DMS53 (cell line): ENCODE results near the gene DIPK1B.

ENCODE experiments used
- DNase-seq: peaks from one replicate; lab custom pipeline; 2025; lab: John Stamatoyannopoulos, UW

The DIPK1B gene

DNA sequence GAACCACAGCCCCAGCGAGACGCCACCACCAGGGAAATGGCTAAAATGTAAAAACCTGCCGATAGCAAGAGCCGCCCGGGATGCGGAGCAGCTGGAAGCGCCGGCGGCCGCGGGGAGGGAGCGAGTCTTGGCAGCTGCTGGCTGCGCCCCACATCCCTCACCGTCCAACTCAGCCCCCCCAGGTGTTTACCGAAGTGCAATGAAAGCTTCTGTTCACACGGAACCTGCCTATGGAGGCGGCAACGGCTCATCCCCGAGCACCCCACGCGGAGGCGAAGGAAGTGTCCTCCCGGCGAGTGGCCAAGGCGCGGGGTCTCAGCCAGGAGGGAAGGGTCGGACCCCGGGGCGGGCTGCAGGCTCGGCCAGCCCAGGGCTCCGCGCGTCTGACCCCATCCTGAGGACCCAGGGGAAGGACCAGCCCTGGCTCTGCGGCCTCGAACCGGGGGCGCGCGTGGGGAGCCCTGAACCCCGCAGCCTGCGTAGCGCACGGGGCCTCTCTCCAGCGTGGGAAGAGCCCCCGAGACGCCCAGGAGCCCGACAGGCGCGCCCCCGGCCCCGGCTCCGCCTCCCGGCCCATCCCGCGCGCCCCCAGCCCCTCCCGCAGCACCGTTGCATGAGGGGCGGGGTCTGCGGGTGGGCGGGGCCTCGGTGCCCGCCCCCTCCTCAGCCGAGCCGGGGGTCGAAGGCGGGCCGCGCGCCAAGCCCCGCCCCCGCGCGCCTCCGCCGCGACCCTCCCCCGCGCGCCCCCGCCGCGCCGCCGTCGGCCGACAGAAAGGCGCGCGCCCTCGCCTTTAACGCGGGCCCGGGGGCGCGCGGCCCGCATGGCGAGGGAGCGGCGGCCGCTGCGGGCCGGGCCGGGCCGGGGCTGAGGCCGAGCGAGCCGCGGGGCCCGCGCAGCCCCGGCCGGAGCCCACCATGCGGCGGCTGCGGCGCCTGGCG is at the start of gene DIPK1B:
DIPK1B (plus strand) TSS at position 822 of the 939 bp plus-strand sequence; CDS start at position 916, 94 bp downstream.
- DNase-seq, result peak; percentile 92

DNA sequence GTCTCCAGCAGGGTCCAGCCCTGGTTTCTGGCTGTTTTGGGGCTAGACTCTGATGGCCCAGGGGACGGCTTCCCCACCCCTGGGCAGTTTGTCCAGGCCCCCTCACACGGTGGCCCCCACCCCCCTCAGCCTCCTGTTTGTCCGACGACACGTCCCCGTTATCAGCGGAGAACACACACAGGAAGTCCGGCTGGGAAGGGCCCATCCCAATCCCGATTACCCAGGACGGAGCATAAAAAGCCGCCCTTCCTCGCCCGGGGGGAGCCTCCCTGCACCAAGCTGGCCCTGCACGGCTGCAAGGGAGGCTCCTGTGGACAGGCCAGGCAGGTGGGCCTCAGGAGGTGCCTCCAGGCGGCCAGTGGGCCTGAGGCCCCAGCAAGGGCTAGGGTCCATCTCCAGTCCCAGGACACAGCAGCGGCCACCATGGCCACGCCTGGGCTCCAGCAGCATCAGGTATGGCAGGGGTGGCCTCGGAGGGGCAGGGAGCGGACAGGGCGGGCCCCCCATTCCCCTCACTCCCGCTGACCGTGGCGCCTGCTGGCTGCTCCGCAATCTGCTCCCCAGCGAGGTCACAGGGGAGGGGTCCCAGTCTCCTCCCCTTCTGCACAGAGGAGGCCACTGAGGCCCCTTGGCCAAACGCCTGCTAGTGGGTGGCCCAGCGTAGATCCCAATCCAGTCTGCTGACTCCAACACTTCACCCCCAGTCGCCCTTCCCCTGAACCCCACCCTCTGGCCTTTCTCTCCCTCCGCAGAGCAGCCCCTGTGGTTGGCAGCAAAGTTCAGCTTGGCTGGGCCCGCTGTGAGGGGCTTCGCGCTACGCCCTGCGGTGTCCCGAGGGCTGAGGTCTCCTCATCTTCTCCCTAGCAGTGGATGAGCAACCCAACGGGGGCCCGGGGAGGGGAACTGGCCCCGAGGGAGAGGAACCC is 49.5 kb upstream of the DIPK1B start, which contains the start of gene EGFL7:
EGFL7 (plus strand) TSS at position 261 of the 926 bp plus-strand sequence. CDS start 5,367 bp downstream, outside the sequence.
- no peak for DNase-seq

DNA sequence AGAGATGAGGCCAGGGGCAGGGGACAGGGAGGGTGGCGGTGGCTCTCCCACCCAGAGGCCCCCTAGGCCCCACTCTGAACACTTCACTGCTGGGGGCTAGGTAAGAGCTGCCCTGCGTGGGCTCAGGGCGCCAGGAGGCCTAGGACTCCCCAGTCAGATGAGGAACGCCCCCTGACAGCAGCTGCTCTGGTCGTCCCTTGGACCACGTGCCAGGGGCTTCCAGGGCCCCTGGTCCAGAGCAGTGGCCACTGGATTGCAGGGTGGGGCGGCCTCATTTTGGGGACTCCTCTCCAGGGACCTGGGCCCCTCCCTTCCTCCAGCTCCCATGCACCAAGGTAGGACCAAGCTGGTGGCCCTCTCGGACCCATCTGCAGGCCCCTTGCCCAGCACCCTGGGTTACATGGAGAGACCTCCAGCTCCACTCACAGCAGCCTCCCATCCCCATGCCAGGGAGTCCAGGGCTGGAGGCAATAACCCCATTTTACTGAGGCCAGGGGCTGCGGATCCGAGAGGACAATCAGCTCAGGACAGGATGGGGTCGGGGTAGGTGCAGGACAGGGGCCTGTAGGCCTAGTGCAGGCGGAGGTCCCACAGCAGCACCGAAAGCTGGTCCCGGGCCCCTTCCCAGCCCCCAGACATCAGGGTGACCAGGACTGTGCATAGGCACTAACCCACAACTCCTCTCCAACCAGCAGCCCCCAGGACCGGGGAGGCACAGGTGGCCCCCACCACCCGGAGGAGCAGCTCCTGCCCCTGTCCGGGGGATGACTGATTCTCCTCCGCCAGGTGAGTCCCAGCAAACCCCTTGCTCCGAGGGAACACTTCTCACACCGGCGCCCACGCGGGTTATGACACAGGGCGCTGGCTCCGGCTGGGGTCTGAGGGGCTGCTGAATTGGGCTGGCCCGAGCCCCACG is 48.1 kb upstream of the DIPK1B start:
- no peak for DNase-seq

DNA sequence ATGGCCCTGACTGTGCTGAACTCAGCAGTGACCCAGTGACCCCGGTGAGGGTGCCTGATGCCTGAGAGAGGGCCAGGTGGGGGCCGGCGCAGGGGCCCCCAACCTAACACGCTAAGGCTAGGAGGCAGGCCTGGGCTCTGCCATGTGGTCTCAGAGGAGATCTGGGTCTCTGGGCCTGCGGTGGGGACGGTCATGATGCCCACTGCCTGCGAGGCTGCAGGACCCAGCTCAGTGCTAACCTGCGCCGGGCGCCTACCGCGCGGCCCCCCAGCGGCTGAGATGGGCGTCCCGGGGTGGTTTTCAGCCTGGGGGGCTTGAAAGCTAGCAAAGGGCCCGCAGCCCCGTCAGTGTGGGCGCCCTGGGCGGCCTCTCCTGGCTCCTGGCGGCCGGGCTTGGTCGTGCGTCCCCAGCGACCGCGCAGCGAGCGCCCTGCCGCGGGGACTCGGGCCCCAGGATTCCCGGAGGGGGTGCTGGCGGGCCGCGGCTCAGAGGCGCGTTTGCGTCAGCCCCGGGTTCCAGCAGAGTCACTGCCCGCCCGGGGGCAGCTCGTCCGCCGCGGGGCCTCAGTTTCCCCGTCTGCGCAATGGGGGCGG is 47.2 kb upstream of the DIPK1B start:
- DNase-seq, result peak; percentile 78

DNA sequence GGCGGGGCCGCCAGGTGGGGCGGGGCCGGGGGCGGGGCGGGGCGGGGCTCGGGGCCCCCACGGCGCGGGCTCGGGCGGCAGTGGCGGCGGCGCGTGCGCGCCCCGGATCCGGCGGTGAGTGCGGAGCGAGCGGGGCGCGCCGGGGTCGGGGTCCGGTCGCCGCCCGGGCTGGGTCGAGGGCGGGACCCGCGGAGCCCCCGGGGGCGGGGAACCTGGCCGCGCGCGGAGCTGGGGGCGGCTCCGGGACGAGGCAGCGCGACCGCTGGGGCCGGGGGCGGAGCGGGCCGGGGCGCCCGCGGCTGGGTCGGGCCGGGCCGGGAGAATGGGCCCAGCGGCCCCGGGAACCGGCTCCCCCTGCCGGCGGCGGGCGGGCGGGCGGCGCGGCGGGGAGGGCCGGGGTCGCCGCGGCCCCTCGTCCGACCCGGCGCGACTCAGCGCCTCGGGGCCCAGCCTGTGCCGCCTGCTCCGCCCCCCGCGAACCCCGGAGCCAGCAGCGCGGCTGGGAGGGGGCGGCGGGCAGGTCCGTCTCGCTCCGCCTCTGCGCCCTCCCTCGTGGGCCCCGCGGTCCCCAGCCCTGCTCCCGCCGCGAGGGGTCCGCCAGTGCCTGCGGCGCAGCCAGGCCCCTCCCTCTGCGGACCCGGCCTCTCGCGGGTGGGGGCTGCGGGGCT is 46.5 kb upstream of the DIPK1B start:
- peak; percentile 75 for DNase-seq

DNA sequence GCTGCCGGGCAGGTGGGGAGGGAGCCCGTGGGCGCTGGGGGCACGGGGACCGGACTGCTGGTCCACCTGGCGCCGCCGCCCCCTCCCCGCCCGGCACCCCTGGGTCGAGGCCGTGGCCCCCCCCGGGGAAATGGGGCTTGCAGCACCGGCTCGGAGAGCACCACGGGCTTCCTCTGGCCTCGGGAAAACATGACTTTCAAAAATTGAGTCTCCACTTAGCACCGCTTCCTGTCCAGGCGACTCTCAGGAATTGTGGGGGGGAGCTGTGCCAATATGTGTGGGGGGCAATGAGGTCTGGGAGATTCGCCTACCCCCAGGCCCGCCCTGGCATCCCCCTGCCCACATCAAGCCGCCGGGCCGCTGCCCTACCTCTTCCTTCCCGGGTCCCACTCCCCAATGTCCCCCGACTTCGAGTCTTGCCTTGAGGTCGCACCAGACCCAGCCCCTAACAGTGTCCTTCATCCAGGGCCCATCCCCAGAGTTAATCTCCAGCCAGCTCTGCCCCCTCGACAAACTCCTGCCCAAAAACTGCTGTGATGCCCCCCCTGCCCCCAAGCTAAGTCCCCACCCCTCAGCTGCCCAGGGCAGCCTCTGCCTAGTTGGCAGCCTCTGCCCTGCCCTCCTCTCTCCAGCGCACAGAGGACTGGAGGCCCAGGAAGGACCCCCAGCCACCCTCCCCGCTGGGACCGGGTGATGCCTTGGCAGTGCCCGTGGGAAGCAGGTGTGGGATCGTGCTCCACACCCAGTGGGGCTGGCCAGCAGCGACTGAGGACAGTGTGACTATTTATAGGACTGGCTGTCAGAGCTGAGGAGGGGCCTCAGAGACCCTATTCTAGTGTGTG is 45.8 kb upstream of the DIPK1B start:
- peak; percentile 68 for DNase-seq

DNA sequence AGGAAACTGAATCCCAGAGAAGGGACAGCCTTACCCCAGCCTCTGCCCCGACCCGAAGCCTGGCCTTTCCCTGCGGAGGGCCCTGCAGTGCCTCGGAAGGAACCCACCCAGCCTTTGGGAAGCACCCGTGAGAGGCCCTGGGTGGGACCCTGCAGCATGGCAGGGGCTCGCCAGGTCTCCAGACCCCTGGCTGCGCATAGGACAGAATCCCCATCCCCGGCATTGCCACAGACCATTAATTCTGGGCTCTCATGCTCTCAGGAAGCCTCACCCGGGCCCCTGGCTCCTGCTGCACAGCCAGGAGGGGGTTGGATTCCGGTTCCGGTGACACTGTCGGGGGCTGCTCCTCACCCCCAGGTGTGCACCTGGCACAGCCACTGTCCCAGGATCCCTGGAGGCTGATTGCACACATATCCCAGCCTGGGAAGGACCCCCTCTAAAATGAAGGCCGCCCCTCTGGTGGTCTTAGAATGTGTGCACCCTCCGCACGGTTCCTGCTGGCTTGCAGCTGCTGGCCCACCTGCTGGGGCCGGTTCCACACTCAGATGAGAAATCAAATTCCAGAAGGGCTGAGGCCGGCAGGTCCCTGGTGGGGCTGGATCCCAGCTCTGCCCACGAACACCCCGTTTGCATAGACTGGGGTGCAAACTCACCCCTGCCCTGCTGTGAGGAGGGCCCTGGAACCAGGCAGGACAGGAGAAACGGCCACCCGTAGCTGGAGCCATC is 45.0 kb upstream of the DIPK1B start:
- peak; percentile 43 for DNase-seq

DNA sequence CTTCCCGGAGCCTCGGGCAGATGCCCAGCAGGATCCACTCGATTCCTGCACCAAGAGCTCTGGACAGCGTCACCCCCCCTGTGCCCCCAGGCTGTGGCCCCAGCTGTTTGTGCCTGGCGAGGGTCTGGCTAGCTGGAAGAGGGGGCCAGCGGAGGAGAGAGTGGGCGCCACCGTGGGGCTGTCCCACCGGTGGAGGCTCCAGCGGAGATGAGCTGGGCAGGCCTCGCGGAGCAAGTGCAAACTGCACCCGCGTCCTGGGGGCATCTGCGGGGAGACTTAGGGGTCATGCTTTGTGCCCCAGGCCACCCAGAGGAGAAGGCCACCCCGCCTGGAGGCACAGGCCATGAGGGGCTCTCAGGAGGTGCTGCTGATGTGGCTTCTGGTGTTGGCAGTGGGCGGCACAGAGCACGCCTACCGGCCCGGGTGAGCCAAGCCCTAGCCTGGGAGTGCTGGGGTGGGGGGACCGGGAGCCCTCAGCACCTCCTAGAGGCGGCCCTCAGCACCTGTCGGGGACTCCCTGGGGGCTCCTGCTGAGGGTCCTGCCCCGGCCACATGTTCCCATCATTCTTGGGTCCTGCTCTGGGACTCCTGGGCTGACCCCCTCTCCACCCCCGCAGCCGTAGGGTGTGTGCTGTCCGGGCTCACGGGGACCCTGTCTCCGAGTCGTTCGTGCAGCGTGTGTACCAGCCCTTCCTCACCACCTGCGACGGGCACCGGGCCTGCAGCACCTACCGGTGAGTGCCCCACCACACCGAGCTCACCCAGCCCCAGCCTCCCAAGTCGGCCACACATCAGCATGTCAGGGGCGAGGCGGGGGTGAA is 44.2 kb upstream of the DIPK1B start:
- DNase-seq, result peak; percentile 54

DNA sequence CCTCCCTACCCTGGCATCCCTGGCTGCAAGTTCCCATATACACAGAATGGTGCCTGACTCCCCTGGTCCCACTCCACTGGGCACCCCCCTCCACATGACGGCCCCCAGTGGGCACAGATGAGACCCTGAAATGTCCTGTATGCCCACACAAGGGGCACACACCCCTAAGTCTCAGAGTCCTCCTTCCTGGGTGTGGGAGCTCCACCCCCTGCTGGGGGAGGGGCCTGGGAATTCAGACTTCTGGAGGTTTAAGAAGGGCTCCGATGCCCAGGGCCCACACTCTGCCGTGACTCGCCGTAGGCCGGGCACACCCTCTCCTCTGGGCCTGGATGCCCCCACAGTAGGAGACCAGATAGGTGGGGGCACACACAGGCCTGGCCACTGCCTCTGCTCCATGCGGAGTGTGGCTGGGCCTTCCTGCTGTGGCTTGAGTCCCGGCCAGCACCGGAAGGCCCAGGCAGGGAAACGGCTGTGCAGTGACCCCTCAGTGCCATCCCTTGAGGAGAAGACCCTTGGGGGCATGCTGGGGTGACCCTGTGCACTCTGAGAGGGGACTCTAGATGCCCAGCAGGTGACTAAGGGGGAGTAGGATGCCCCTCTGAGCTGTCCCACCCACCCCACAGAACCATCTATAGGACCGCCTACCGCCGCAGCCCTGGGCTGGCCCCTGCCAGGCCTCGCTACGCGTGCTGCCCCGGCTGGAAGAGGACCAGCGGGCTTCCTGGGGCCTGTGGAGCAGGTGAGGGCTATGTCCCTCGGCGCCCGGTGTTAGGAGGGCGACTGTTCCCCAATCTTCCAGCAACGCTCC is 43.2 kb upstream of the DIPK1B start:
- peak; percentile 57 for DNase-seq

DNA sequence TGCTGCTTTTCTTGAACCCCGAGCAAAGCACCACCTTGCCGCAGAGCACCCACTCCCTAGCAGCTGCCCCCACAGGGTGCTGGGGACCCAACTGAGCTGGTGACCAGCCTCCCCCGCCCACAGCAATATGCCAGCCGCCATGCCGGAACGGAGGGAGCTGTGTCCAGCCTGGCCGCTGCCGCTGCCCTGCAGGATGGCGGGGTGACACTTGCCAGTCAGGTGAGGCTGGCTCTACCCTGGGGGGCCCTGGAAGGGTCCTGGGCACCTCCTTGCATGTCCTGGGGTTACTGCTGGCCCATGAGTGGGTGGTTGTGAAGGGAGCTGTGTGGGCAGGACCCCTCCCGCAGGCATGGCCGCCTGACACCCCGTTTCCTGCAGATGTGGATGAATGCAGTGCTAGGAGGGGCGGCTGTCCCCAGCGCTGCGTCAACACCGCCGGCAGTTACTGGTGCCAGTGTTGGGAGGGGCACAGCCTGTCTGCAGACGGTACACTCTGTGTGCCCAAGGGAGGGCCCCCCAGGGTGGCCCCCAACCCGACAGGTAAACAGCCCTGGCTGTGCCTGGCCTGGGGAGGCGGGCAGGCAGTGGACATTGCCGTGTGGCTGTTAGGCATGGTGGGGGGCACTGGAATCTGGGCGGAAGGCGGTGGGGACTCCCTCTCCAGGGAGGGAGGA is 42.4 kb upstream of the DIPK1B start:
- no peak for DNase-seq

DNA sequence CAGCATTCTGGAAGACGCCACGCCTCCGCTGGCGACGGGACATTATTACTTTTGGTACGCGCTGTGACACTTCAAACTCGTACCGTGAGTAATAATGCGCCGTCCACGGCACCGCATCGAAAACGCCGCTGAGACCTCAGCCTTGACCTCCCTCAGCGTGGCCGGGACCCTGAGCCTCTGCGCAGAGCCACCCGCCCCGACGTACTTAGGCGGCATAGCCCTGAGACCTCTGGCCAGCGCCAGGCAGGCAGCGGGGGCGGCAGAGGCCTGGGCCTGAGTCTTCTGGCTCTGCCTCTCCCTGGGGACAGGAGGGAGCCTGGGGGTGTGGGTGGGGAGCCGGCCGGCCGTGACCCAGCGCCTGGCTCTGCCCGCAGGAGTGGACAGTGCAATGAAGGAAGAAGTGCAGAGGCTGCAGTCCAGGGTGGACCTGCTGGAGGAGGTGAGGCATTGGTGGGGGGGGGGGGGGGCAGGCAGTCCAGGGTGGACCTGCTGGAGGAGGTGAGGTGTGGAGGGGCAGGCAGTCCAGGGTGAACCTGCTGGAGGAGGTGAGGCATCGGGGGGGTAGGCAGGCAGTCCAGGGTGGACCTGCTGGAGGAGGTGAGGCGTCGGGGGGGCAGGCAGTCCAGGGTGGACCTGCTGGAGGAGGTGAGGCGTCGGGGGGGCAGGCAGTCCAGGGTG is 41.7 kb upstream of the DIPK1B start:
- DNase-seq, result no peak

DNA sequence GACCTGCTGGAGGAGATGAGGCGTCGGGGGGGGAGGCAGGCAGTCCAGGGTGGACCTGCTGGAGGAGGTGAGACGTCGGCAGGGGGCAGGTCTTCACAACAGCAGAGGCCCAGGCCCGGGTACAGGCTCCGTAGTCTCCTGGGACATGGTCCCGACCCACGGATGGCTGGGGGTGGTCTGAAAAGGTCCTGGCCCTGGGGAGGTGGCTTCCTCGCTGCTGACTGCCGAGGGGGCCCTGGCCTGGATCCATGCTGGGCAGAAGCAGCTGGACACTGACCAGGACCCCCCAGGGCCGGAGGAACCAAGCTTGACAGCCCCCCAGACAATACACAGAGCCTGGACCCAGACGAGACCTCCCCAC is 41.1 kb upstream of the DIPK1B start:
- DNase-seq, result peak; percentile 48

DNA sequence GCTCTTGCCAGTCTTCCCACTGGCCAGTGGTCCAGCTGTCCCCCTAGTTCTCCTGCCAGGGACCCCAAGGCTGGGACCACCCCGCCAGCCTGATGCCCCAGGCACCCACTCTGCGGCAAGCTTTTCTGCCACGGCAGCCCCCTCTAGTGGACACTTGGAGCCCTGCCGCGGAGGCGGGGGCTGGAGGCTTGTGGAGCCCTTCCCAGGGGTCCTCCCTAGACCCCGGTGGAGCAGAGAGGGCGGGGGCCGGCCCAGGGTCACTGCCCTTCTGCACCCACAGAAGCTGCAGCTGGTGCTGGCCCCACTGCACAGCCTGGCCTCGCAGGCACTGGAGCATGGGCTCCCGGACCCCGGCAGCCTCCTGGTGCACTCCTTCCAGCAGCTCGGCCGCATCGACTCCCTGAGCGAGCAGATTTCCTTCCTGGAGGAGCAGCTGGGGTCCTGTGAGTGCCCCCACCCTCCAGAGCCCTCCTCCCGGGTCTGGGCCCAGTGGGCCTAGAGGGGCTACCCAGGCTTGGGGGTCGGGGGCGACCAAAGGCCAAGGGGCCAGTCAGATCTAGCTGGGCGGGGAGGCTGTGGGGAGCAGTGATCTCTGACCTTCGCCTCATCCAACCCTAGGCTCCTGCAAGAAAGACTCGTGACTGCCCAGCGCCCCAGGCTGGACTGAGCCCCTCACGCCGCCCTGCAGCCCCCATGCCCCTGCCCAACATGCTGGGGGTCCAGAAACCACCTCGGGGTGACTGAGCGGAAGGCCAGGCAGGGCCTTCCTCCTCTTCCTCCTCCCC is 40.5 kb upstream of the DIPK1B start:
- DNase-seq, result peak; percentile 61

DNA sequence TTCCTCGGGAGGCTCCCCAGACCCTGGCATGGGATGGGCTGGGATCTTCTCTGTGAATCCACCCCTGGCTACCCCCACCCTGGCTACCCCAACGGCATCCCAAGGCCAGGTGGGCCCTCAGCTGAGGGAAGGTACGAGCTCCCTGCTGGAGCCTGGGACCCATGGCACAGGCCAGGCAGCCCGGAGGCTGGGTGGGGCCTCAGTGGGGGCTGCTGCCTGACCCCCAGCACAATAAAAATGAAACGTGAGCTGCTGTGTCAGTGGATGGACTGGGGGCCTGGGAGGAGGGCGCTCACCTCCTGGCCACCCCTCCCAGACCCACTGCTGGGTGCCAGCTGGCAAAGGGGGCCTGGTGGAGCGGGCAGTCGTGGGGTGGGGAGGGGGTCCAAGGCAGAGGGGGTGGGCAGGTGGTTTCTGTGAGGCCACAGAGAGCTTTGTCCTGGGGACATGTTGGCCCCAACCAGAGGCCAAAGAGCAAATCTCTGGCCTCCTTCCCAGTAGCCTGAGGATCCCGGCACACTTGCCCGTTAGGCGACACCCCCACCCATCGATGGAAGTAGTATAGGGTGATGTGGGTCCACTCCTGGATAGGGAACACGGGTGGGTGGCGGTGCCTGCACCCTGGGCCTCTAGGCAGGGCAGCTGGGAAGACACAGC is 39.8 kb upstream of the DIPK1B start:
- no peak for DNase-seq
